Neural progenitor cell (in vitro differentiated cells): ENCODE measurements around the gene CLDN6.

Source experiments
- EZH2 ChIP-seq: fragments of 200-600 bp; sonication (generic); IDR thresholded peaks from 2 replicates; pipeline ENCODE4 v1.6.1; 2017; ENCODE audit warnings: antibody characterized with exemption, mild to moderate bottlenecking, moderate library complexity
- EZH2phosphoT487 ChIP-seq: fragments of 200-600 bp; sonication (generic); IDR thresholded peaks from 2 replicates; pipeline ENCODE4 v1.6.1; 2017; ENCODE audit warnings: antibody characterized with exemption
- TF ChIP-seq, protein P1 (sequence below): fragments of 200-600 bp; sonication (generic); IDR thresholded peaks from 2 replicates; pipeline ENCODE4 v1.5.1; 2017; ENCODE audit warnings: antibody characterized with exemption, mild to moderate bottlenecking

GRCh38 chr16:3044708-3045107, 26.7 kb upstream of the CLDN6 start:
- TF ChIP-seq, protein P1, sequence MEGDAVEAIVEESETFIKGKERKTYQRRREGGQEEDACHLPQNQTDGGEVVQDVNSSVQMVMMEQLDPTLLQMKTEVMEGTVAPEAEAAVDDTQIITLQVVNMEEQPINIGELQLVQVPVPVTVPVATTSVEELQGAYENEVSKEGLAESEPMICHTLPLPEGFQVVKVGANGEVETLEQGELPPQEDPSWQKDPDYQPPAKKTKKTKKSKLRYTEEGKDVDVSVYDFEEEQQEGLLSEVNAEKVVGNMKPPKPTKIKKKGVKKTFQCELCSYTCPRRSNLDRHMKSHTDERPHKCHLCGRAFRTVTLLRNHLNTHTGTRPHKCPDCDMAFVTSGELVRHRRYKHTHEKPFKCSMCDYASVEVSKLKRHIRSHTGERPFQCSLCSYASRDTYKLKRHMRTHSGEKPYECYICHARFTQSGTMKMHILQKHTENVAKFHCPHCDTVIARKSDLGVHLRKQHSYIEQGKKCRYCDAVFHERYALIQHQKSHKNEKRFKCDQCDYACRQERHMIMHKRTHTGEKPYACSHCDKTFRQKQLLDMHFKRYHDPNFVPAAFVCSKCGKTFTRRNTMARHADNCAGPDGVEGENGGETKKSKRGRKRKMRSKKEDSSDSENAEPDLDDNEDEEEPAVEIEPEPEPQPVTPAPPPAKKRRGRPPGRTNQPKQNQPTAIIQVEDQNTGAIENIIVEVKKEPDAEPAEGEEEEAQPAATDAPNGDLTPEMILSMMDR: no peak
- TF ChIP-seq EZH2 (no peak), EZH2phosphoT487 (no peak)
